Stomach smooth muscle (tissue), 2 donors: ENCODE data around the gene HK2.
"Not testable (repeated sequence)": the region's sequence is repeated elsewhere in the genome, so short reads cannot be mapped to it uniquely, and the experiment has no call there.

ENCODE experiments used
- H3K27ac ChIP-seq: one replicate; pipeline ENCODE4 v1.7.0; 2013; ENCODE audit warnings: mild to moderate bottlenecking, low read length, inconsistent platforms
- H3K27me3 ChIP-seq, 2 donors: one replicate each; pipeline ENCODE4 v1.7.0; 2013; ENCODE audit warnings: low read length in 2 of 2; ENCODE audit not compliant: insufficient read depth in 2 of 2, control insufficient read depth in 1 of 2
- H3K36me3 ChIP-seq, 2 donors: one replicate each; pipeline ENCODE4 v1.7.0; 2013; ENCODE audit warnings: low read length in 2 of 2; ENCODE audit not compliant: control insufficient read depth in 2 of 2, insufficient read depth in 2 of 2
- H3K4me1 ChIP-seq: one replicate; pipeline ENCODE4 v1.7.0; 2013; ENCODE audit warnings: low read length; ENCODE audit not compliant: control insufficient read depth, insufficient read depth
- H3K4me3 ChIP-seq, 2 donors: one replicate each; pipeline ENCODE4 v1.7.0; 2013; ENCODE audit warnings: low read length in 2 of 2
- H3K9ac ChIP-seq, 2 donors: one replicate each; pipeline ENCODE4 v1.7.0; 2013; ENCODE audit warnings: low read length in 2 of 2, mild to moderate bottlenecking in 1 of 2
- H3K9me3 ChIP-seq, 2 donors: one replicate each; pipeline ENCODE4 v1.7.0; 2013; ENCODE audit warnings: low read length in 2 of 2; ENCODE audit not compliant: control insufficient read depth in 2 of 2
- donor health status: healthy.
- donor health status: Pancreatic carcinoma.

The HK2 gene

DNA sequence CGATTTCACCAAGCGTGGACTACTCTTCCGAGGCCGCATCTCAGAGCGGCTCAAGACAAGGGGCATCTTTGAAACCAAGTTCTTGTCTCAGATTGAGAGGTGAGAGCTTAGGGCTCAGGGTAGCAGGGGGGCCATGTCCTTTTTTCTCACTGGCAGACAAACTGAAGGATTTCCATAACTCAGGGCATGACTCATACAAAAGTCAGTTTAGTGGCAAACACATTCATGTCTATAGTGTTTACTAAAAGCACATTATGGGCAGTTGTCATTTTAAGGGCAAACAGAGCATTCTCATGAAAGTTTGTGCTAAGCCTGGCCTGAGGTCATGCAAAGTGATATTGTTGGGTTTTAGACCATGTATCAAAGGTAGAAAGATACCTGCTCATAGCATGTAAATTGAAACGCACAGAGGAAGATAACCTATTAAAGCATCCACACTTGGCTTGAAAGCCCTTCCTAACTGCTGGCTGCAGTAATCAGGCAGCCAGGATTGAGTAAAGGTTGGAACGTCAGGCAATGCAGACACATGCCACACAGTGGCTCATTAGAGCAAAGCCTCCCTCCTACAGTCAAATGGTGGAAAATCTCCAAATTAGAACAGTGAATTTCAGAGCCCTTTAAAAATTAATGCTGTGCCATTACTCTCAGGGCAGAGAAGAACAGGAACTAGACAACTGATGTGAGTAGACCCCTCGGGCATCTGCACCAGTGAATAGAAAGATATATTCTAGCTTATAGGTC, 54.2 kb downstream of the HK2 start:
- Histone ChIP-seq H3K9ac (no peak overlapping the region), H3K4me1 (no peaks in the 10 kb centered on the region), H3K9me3 (no peaks in the 10 kb centered on the region), H3K27ac (no peak overlapping the region), H3K36me3 (peaks cover 0 to 12% of the 10 kb centered on the region in 2 donors), H3K4me3 (no peak overlapping the region), H3K27me3 (no peaks in the 10 kb centered on the region)

GRCh38 chr2:74889159-74889558, 55.2 kb downstream of the HK2 start:
- Histone ChIP-seq H3K27ac (no peak overlapping the region), H3K4me1 (no peaks in the 10 kb centered on the region), H3K9ac (no peak overlapping the region), H3K27me3 (no peaks in the 10 kb centered on the region), H3K9me3 (no peaks in the 10 kb centered on the region), H3K36me3 (peaks cover 0 to 11% of the 10 kb centered on the region in 2 donors), H3K4me3 (no peak overlapping the region)

- H3K9me3 ChIP-seq, result no peaks in the 10 kb centered on the region
- peaks cover 0 to 9% of the 10 kb centered on the region in 2 donors for H3K36me3 ChIP-seq
- H3K27me3 ChIP-seq, result no peaks in the 10 kb centered on the region
- no peak overlapping the region for H3K27ac ChIP-seq
- H3K9ac ChIP-seq, result no peak overlapping the region
- no peaks in the 10 kb centered on the region for H3K4me1 ChIP-seq
- H3K4me3 ChIP-seq, result no peak overlapping the region
Measured at GRCh38 chr2:74890711-74891110, 56.8 kb downstream of the HK2 start.

DNA sequence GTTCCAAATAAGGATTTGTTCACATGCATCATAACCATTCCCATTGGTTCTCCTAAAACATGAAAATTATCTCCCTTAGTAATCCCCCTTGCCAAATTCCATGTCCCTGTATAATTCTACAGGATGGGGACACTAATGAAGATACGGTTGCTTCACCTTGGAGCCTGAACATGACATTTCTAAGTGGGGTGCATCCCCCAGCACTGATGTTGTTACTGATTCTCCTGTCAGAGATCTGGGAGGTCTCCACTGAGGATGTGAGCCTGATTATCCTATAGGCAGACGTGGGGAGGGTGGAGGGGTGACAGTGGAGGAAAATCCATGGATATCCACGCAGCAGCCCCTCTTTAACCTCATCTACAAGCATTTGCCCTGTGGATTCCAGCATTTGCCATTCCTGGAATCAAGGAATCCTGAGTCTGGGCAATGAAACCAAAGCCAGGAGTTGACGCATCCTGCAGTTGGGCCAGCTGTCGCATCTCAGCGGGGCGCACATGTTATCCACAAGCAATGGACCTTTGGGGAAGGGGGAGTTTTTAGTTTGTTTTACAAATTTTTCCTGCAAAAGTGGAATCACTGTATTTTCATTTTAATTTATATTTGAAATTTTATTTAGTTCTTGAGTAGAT, 57.3 kb downstream of the HK2 start:
- Histone ChIP-seq H3K36me3 (peaks cover 0 to 9% of the 10 kb centered on the region in 2 donors), H3K4me1 (no peaks in the 10 kb centered on the region), H3K4me3 (no peak overlapping the region), H3K9ac (no peak overlapping the region), H3K27ac (no peak overlapping the region), H3K27me3 (no peaks in the 10 kb centered on the region), H3K9me3 (no peaks in the 10 kb centered on the region)

DNA sequence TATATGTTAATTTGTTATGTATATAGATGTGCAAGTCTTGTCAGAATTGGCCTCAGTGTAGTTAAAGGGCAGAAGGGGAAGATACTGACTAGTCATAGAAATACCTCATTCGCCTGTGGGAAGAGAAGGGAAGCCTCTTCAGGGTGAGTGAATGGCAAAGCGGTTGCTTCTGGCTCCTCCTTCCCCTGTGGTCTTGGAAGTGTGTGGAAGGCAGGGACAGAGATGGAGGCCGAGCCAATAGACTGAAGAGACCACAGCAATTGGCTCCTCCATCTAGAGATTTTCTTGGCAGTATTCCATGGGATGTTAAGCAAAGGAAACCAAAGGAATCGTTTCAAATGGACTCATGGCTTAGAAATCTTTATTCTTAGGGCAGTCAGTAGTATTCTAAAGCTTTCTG, 57.9 kb downstream of the HK2 start:
- not testable (repeated sequence) for H3K27me3 ChIP-seq, H3K4me3 ChIP-seq, H3K4me1 ChIP-seq, H3K36me3 ChIP-seq, H3K9me3 ChIP-seq, H3K27ac ChIP-seq, H3K9ac ChIP-seq

DNA sequence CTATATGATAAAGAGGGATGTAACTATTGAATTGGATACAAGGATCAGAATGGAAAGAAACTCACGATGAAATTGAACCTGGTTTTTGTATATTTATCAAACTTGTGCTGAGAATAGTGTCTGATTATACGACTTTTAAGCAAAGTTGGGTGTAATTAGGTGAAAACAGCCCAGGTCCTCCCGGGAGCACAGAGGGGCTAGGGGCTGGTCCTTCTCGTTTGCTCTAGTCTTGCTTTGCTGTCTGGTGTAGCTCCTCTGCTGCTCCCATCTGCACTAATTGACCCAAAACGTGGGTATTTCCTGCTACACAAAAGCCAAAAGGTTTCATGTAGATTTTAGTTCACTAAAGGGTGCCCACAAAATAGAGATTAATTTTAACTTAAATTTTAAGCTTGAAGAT, 58.7 kb downstream of the HK2 start:
- no peak overlapping the region for H3K9ac ChIP-seq
- H3K27me3 ChIP-seq, result no peaks in the 10 kb centered on the region
- H3K4me3 ChIP-seq, result no peak overlapping the region
- peaks cover 0 to 5% of the 10 kb centered on the region in 2 donors for H3K36me3 ChIP-seq
- H3K4me1 ChIP-seq, result no peaks in the 10 kb centered on the region
- H3K27ac ChIP-seq, result no peak overlapping the region
- no peaks in the 10 kb centered on the region for H3K9me3 ChIP-seq

DNA sequence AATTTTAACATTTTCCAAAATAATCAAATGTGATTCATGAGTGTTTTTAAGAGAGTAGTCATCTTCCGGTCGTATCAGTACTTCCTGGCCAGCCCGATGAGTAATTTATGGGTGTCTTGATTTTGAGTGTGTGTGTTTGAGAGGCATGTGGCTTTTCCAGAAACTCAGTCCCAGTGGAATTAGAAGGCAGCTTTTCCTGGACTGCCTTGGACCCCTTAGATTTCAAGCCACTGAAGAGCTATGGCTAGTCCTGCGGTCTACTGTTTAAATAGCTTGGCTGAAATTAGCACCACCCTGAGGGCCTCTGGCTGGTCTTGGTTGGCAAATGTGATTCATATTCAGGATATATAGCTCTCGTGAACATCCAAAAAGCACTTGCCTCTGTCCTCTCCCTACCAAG, 59.4 kb downstream of the HK2 start:
- Histone ChIP-seq H3K9ac (no peak overlapping the region), H3K27ac (no peak overlapping the region), H3K4me1 (no peaks in the 10 kb centered on the region), H3K27me3 (no peaks in the 10 kb centered on the region), H3K36me3 (peaks cover 0 to 2% of the 10 kb centered on the region in 2 donors), H3K9me3 (peaks cover 0 to 3% of the 10 kb centered on the region in 2 donors), H3K4me3 (no peak overlapping the region)

DNA sequence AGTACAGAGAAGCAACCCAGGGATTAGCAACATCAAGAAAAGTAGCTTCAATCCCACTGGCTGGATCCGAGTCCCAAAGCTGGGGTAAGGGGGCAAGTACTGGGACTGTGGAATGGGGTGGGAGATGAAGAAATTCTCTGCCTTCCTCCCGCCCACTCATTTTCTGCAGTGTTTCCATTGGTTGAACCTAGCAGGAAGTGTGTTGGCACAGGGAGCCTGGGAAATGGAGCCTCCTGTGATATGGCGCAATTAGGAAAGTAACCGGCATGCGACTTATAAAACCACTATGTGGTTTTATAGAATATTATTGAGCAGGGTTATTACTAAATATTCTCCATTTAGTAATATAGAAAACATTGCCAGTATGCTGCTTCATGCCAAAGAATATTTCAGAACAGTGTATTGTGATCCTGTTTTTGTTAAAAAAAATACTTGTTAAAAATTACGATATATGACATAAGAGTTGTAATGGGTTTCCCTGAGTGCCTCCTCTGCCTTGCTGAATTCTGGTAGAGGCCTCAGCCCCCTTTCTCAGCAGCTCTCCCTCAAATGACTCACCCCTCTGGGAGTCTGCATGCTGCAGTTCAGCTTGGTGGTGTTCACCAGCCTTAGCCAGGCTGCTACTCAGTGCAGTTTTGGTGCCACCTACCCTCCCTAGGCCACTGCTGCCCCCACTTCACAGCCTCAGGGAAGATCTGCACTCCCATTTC, 60.5 kb downstream of the HK2 start:
- Histone ChIP-seq H3K4me3 (no peak overlapping the region), H3K27me3 (no peaks in the 10 kb centered on the region), H3K36me3 (peaks cover 0 to under 1% of the 10 kb centered on the region in 2 donors), H3K9ac (no peak overlapping the region), H3K4me1 (no peaks in the 10 kb centered on the region), H3K9me3 (peaks cover 0 to 3% of the 10 kb centered on the region in 2 donors), H3K27ac (no peak overlapping the region)

DNA sequence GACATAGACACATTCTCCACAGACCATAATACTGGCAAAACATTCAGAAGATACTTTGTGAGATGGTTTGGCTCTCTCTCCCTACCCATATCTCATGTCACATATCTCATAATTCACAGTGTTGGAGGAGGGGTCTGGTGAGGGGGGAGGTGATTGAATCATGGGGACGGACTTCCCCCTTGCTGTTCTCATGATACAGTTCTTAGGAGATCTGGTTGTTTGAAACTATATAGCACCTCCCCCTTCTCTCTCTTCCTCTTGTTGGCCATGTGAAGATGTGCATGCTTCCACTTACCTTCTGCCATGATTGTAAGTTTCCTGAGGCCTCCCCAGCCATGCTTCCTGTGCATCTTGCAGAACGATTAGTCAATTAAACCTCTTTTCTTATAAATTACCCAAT, 61.1 kb downstream of the HK2 start:
- peaks cover 0 to 3% of the 10 kb centered on the region in 2 donors for H3K9me3 ChIP-seq
- no peaks in the 10 kb centered on the region for H3K36me3 ChIP-seq
- no peak overlapping the region for H3K9ac ChIP-seq
- H3K4me1 ChIP-seq, result no peaks in the 10 kb centered on the region
- no peak overlapping the region for H3K4me3 ChIP-seq
- no peaks in the 10 kb centered on the region for H3K27me3 ChIP-seq
- H3K27ac ChIP-seq, result no peak overlapping the region

DNA sequence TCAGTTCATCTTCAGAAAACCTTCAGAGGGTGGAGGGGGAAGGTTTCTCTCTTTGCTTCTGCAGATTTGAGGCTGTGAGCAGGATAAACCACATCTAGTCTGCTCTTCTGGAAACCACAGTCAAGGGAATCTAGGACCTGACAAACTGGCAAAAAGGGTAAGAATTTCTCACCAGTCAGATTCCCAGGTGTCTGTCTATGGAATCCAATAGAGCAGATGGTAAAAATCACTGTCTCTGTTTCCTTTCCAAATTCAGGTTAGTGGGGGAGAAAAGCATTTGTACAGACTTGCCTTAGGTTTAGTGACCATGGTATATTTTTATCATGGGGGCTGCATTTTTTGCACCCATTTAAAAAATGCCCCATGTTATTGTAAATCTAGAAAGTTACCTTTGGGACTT, 62.3 kb downstream of the HK2 start:
- no peaks in the 10 kb centered on the region for H3K36me3 ChIP-seq
- peaks cover 0 to 3% of the 10 kb centered on the region in 2 donors for H3K9me3 ChIP-seq
- no peaks in the 10 kb centered on the region for H3K27me3 ChIP-seq
- no peak overlapping the region for H3K27ac ChIP-seq
- no peak overlapping the region for H3K4me3 ChIP-seq
- no peaks in the 10 kb centered on the region for H3K4me1 ChIP-seq
- no peak overlapping the region for H3K9ac ChIP-seq

GRCh38 chr2:74900225-74900624, 66.3 kb downstream of the HK2 start:
- H3K27ac ChIP-seq, H3K4me3 ChIP-seq: not testable (repeated sequence)

More at GRCh38 chr2:74900225-74900624, 66.3 kb downstream of the HK2 start:
- H3K27me3 ChIP-seq, H3K36me3 ChIP-seq, H3K4me1 ChIP-seq, H3K9ac ChIP-seq, H3K9me3 ChIP-seq: not testable (repeated sequence)
